ENCODE results near the gene TRIM22. TPM values are rescaled to one million over a fixed set of nuclear protein-coding genes. Genes with fewer than 3 reads are reported as not detected.
"Not testable (repeated sequence)": the region's sequence is repeated elsewhere in the genome, so short reads cannot be mapped to it uniquely, and the experiment has no call there.

TRIM22 gene
- polyA plus RNA-seq, 3 donors = 122 to 277 (median 132) TPM

DNA sequence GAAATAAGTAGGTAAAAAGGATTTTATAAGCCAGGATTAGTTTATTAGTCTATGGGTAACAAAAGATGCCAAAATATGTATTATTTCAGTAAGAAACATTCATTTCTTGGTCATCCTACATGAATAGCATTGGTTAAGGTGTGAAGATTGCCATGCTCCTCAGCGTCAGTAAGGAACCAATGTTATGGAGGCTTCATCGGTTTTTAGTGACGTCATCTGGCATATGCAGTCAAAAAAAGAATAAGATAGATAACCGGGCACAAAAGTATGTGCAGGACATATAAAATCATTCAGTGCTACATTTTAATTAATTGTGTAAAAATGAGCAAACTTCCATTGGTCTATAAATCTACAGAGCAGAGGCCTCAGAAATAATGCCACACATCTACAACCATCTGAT is 34.1 kb upstream of the TRIM22 start:
- Histone ChIP-seq H3K27me3 (ENCODE audit: control insufficient read depth in 2 of 2, insufficient read depth in 2 of 2, low read length in 2 of 2) (no peaks in the 10 kb centered on the region), H3K79me2 (ENCODE audit: insufficient read depth, low read length) (no peaks in the 10 kb centered on the region), H3K9me3 (replicated peaks in 1 of 2; ENCODE audit: control insufficient read depth in 1 of 2, insufficient read depth in 1 of 2, low read length in 2 of 2) (no peaks in the 10 kb centered on the region), H3K27ac (ENCODE audit: low read depth in 1 of 2, low read length in 2 of 2) (no peak overlapping the region), H3K4me3 (replicated peaks in 1 of 3; ENCODE audit: low read depth in 2 of 3, low read length in 3 of 3) (no peak overlapping the region), H4K20me1 (ENCODE audit: insufficient read depth, low read length) (no peaks in the 10 kb centered on the region), H3K9ac (ENCODE audit: insufficient read depth, low read length, poor library complexity, severe bottlenecking) (no peak overlapping the region), H3K4me2 (replicated peaks; ENCODE audit: extremely low read depth, low read length, poor library complexity, severe bottlenecking) (no peak overlapping the region), H2AFZ (ENCODE audit: insufficient read depth, low read depth, low read length, poor library complexity, severe bottlenecking) (no peak overlapping the region), H3K4me1 (ENCODE audit: control insufficient read depth in 1 of 2, insufficient read depth in 2 of 2, low read length in 2 of 2) (no peaks in the 10 kb centered on the region), H3K36me3 (replicated peaks in 1 of 2; ENCODE audit: control insufficient read depth in 1 of 2, insufficient read depth in 2 of 2, low read length in 2 of 2) (no peaks in the 10 kb centered on the region)
- Mint-ChIP-seq H3K4me3 (no peak overlapping the region), H3K27ac (no peak overlapping the region), H3K27me3 (ENCODE audit: low read depth in 3 of 3) (peaks cover 0 to 2% (median 0%) of the 10 kb centered on the region in 3 donors), H3K9me3 (peaks cover 5 to 19% (median 10%) of the 10 kb centered on the region in 7 donors), H3K36me3 (peaks cover 4 to 14% of the 10 kb centered on the region in 2 donors), H3K4me1 (no peaks in the 10 kb centered on the region)
- DNase-seq = no peak
- intact Hi-C loops (cut with micrococcal nuclease) = no loop called here
- WGBS (ENCODE audit: insufficient coverage) = 100% methylated on average over 4 of the region's 4 CpGs
- TF ChIP-seq, protein P1, sequence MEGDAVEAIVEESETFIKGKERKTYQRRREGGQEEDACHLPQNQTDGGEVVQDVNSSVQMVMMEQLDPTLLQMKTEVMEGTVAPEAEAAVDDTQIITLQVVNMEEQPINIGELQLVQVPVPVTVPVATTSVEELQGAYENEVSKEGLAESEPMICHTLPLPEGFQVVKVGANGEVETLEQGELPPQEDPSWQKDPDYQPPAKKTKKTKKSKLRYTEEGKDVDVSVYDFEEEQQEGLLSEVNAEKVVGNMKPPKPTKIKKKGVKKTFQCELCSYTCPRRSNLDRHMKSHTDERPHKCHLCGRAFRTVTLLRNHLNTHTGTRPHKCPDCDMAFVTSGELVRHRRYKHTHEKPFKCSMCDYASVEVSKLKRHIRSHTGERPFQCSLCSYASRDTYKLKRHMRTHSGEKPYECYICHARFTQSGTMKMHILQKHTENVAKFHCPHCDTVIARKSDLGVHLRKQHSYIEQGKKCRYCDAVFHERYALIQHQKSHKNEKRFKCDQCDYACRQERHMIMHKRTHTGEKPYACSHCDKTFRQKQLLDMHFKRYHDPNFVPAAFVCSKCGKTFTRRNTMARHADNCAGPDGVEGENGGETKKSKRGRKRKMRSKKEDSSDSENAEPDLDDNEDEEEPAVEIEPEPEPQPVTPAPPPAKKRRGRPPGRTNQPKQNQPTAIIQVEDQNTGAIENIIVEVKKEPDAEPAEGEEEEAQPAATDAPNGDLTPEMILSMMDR (IDR thresholded peaks at IDR 0.05) = no peak

DNA sequence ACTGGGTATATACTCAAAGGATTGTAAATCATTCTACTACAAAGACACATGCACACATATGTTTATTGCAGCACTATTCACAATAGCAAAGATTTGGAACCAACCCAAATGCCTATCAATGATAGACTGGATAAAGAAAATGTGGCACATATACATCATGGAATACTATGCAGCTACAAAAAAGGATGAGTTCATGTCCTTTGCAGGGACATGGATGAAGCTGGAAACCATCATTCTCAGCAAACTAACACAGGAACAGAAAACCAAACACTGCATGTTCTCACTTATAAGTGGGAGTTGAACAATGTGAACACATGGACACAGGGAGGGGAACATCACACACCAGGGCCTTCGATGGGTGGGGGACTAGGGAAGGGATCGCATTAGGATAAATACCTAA is 32.6 kb upstream of the TRIM22 start:
- no CpG with 5 or more reads among the region's 2 CpGs for WGBS (ENCODE audit: insufficient coverage)
- intact Hi-C loops (cut with micrococcal nuclease); H4K20me1 ChIP-seq (ENCODE audit: insufficient read depth, low read length); H3K27me3 Mint-ChIP-seq (ENCODE audit: low read depth in 3 of 3); H3K9ac ChIP-seq (ENCODE audit: insufficient read depth, low read length, poor library complexity, severe bottlenecking); H3K27ac Mint-ChIP-seq; H3K27ac ChIP-seq (ENCODE audit: low read depth in 1 of 2, low read length in 2 of 2); H2AFZ ChIP-seq (ENCODE audit: insufficient read depth, low read depth, low read length, poor library complexity, severe bottlenecking); H3K4me1 Mint-ChIP-seq; H3K79me2 ChIP-seq (ENCODE audit: insufficient read depth, low read length); H3K4me3 Mint-ChIP-seq; DNase-seq; H3K27me3 ChIP-seq (ENCODE audit: control insufficient read depth in 2 of 2, insufficient read depth in 2 of 2, low read length in 2 of 2); H3K9me3 ChIP-seq (replicated peaks in 1 of 2; ENCODE audit: control insufficient read depth in 1 of 2, insufficient read depth in 1 of 2, low read length in 2 of 2); H3K4me2 ChIP-seq (replicated peaks; ENCODE audit: extremely low read depth, low read length, poor library complexity, severe bottlenecking); H3K4me3 ChIP-seq (replicated peaks in 1 of 3; ENCODE audit: low read depth in 2 of 3, low read length in 3 of 3); H3K36me3 ChIP-seq (replicated peaks in 1 of 2; ENCODE audit: control insufficient read depth in 1 of 2, insufficient read depth in 2 of 2, low read length in 2 of 2); H3K4me1 ChIP-seq (ENCODE audit: control insufficient read depth in 1 of 2, insufficient read depth in 2 of 2, low read length in 2 of 2): not testable (repeated sequence)
- Mint-ChIP-seq H3K9me3 (peaks cover 5 to 18% (median 10%) of the 10 kb centered on the region in 7 donors), H3K36me3 (peaks cover 11 to 18% of the 10 kb centered on the region in 2 donors)
